ENCODE data around the gene ATAD3C. TPM values are rescaled to one million over a fixed set of nuclear protein-coding genes. Genes with fewer than 3 reads are reported as not detected.

ATAD3C gene
- total and polyA plus RNA-seq, 2 donors (not counting 3 experiments of a cell fraction or from before 2014, with no cell fraction given): 0.01 TPM; not detected in 1

DNA sequence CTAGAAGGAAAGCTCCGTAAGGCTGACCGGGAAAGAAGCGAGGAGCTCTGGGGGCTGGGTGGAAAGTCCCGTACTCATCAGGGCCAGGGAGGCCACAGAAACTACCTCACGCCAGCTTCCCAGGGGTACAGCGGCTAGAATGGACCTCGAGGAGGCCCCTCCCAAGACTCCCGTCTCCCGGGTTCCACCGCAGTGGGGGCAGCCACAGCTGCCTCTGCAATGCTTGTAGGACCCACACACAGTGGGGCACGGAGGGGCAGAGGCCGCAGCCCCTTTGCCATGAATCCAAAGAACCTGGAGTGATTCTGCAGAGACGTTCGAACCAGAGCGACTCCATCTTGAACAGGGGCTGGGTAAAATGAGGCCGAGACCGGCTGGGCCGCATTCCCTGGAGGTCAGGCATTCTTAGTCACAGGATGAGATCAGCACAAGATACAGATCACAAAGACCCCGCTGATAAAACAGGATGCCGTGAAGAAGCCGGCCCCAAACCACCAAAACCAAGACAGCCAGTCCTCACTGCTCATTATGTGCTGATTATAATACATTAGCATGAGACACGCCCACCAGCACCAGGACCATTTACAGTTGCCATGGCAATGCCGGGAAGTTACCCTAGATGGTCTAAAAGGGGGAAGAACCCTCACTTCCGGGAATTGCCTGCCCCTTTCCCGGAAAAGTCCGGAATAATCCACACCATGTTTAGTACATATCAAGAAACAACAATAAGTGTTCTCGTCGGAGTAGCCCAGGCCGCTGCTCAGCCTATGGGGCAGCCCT lies 26.8 kb upstream of the ATAD3C start:
- Histone ChIP-seq H3K36me3 (ENCODE audit: control insufficient read depth in 2 of 2, extremely low read depth in 1 of 2, insufficient read depth in 2 of 2, low read length in 2 of 2) (no peaks in the 10 kb centered on the region), H3K4me1 (ENCODE audit: control insufficient read depth, extremely low read depth, insufficient read depth, low read length) (peaks cover 3% of the 10 kb centered on the region), H3K9me1 (replicated peaks; ENCODE audit: control insufficient read depth, extremely low read depth, insufficient read depth, low read length) (no peaks in the 10 kb centered on the region), H3K4me3 (replicated peaks in 1 of 3; ENCODE audit: insufficient read depth in 1 of 3, low read depth in 1 of 3, low read length in 3 of 3) (no peak overlapping the region), H3K79me2 (ENCODE audit: control insufficient read depth, insufficient read depth, low read length) (no peaks in the 10 kb centered on the region), H3K9me3 (replicated peaks; ENCODE audit: control insufficient read depth, insufficient read depth, low read length) (no peaks in the 10 kb centered on the region), H3K4me2 (ENCODE audit: insufficient read depth, low read length) (no peak overlapping the region), H3K9ac (replicated peaks; ENCODE audit: extremely low read depth, insufficient read depth, low read length) (no peak overlapping the region), H3K27ac (ENCODE audit: insufficient read depth, low read depth, low read length) (no peak overlapping the region), H4K20me1 (replicated peaks; ENCODE audit: control insufficient read depth, extremely low read depth, insufficient read depth, low read length) (no peaks in the 10 kb centered on the region), H3K27me3 (ENCODE audit: control insufficient read depth in 2 of 2, insufficient read depth in 2 of 2, low read length in 2 of 2) (no peaks in the 10 kb centered on the region), H2AFZ (ENCODE audit: low read depth, low read length) (peak overlapping the region; percentile 4)
- intact Hi-C loops (cut with micrococcal nuclease): no loop called here
- BruUV-seq (replicated peaks): no TSS peak
- ChIA-PET POLR2A (no interaction called here), CTCF (interaction anchor here (0.6 to 1.7 kb wide), 2 partner anchors 15 to 18 kb away, joined by 3 to 4 read pairs; no protein-coding TSS in a partner anchor)
- TF ChIP-seq POLR2A (IDR thresholded peaks at IDR 0.05; ENCODE audit: low read depth, low read length): no peak
- no peak for TF ChIP-seq MYC (IDR thresholded peaks at IDR 0.05; ENCODE audit: low read depth, low read length)
- no peak for TF ChIP-seq FOS (IDR thresholded peaks at IDR 0.05; ENCODE audit: borderline replicate concordance, insufficient read depth, low read length)
- no peak for TF ChIP-seq POLR2AphosphoS5 (IDR thresholded peaks at IDR 0.05; ENCODE audit: insufficient read depth, low read depth, low read length)
- no peak for TF ChIP-seq MAX (IDR thresholded peaks at IDR 0.05; ENCODE audit: insufficient read depth, insufficient read length)
- TF ChIP-seq JUN (IDR thresholded peaks at IDR 0.05; ENCODE audit: borderline replicate concordance, insufficient read depth, insufficient read length, low read depth): no peak
- TF ChIP-seq GATA2 (IDR thresholded peaks at IDR 0.05; ENCODE audit: insufficient read depth, insufficient read length, low read depth, low read length): peak; percentile 72
- DNase-seq (ENCODE audit: low read depth, low spot score) (no peak), FAIRE-seq (peak; percentile 28)
- dilution Hi-C loops (cut with MboI; ENCODE audit: extremely low pct_ligation_motif_present, low sequenced_read_pairs): no loop called here

- Histone ChIP-seq H3K9me1 (replicated peaks; ENCODE audit: control insufficient read depth, extremely low read depth, insufficient read depth, low read length) (no peaks in the 10 kb centered on the region), H3K27ac (ENCODE audit: insufficient read depth, low read depth, low read length) (no peak overlapping the region), H3K4me3 (replicated peaks in 1 of 3; ENCODE audit: insufficient read depth in 1 of 3, low read depth in 1 of 3, low read length in 3 of 3) (no peak overlapping the region), H3K4me1 (ENCODE audit: control insufficient read depth, extremely low read depth, insufficient read depth, low read length) (peaks cover 3% of the 10 kb centered on the region), H4K20me1 (replicated peaks; ENCODE audit: control insufficient read depth, extremely low read depth, insufficient read depth, low read length) (no peaks in the 10 kb centered on the region), H3K9me3 (replicated peaks; ENCODE audit: control insufficient read depth, insufficient read depth, low read length) (no peaks in the 10 kb centered on the region), H3K9ac (replicated peaks; ENCODE audit: extremely low read depth, insufficient read depth, low read length) (no peak overlapping the region), H3K4me2 (ENCODE audit: insufficient read depth, low read length) (no peak overlapping the region), H3K79me2 (ENCODE audit: control insufficient read depth, insufficient read depth, low read length) (no peaks in the 10 kb centered on the region), H2AFZ (ENCODE audit: low read depth, low read length) (no peak overlapping the region), H3K36me3 (ENCODE audit: control insufficient read depth in 2 of 2, extremely low read depth in 1 of 2, insufficient read depth in 2 of 2, low read length in 2 of 2) (no peaks in the 10 kb centered on the region), H3K27me3 (ENCODE audit: control insufficient read depth in 2 of 2, insufficient read depth in 2 of 2, low read length in 2 of 2) (no peaks in the 10 kb centered on the region)
- DNase-seq (ENCODE audit: low read depth, low spot score): no peak
- dilution Hi-C loops (cut with MboI; ENCODE audit: extremely low pct_ligation_motif_present, low sequenced_read_pairs): no loop called here
- intact Hi-C loops (cut with micrococcal nuclease): no loop called here
- FAIRE-seq: no peak
- no TSS peak for BruUV-seq (replicated peaks)
- TF ChIP-seq MAX (IDR thresholded peaks at IDR 0.05; ENCODE audit: insufficient read depth, insufficient read length) (no peak), POLR2A (IDR thresholded peaks at IDR 0.05; ENCODE audit: low read depth, low read length) (no peak), MYC (IDR thresholded peaks at IDR 0.05; ENCODE audit: low read depth, low read length) (no peak), POLR2AphosphoS5 (IDR thresholded peaks at IDR 0.05; ENCODE audit: insufficient read depth, low read depth, low read length) (no peak)
- ChIA-PET CTCF (interaction anchor here (1.0 to 2.9 kb wide), 2 partner anchors 18 to 31 kb away, joined by 3 to 8 read pairs; no protein-coding TSS in a partner anchor), POLR2A (no interaction called here)
Measured at GRCh38 chr1:1423245-1423597, 26.3 kb upstream of the ATAD3C start.

Data from endothelial cell of umbilical vein (primary cell).